HG02571 (cell line): ENCODE data around the gene ATP6V0A1.
"Not testable (repeated sequence)": the region's sequence is repeated elsewhere in the genome, so short reads cannot be mapped to it uniquely, and the experiment has no call there.

Experiments
- ATAC-seq: cut with Tn5 transposase; IDR thresholded peaks from one replicate; pipeline ENCODE4 v1.9.1; 2021; ENCODE audit warnings: mild to moderate bottlenecking, moderate library complexity; ENCODE audit not compliant: unreplicated experiment

Gene ATP6V0A1

DNA sequence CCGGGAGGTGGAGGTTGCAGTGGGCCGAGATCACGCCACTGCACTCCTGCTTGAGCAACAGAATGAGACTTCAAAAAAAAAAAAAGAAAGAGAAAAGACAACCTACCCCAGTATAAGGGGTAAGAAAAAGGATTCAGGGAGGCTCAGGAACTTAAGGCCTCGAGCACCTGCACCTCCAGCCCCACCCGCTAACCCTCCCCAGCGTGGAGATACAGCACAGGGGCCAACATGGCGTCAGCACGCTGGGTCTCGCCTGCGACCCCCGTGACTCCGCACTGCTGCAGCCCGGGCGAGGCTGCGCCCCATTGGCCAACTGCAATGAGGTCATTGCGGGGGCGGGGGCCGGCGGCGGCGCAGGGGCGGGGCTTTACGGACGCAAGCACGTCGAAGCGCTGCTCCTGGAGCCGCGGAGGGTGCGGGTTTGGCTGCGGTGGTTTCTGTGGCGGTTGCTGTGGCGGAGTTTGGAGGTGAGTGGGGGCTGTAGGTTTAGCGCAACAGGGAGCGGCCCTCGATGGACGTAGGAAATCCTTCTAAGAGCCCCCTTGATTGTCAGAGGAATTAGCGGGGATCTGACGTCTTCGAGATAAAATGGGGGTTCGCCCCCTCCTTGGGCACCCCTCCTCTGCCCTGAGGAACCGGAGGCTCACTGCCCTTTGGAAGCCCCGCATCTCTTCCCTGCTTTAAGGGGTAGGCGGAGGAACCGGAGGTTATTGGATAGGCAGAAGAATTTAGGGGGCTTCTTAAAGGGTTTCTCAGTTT, at the start of gene ATP6V0A1:
TSS of gene ATP6V0A1 (plus strand) at position 382 of the 759 bp plus-strand sequence. CDS start 2,017 bp downstream, outside the sequence.
- ATAC-seq: peak; percentile 71

DNA sequence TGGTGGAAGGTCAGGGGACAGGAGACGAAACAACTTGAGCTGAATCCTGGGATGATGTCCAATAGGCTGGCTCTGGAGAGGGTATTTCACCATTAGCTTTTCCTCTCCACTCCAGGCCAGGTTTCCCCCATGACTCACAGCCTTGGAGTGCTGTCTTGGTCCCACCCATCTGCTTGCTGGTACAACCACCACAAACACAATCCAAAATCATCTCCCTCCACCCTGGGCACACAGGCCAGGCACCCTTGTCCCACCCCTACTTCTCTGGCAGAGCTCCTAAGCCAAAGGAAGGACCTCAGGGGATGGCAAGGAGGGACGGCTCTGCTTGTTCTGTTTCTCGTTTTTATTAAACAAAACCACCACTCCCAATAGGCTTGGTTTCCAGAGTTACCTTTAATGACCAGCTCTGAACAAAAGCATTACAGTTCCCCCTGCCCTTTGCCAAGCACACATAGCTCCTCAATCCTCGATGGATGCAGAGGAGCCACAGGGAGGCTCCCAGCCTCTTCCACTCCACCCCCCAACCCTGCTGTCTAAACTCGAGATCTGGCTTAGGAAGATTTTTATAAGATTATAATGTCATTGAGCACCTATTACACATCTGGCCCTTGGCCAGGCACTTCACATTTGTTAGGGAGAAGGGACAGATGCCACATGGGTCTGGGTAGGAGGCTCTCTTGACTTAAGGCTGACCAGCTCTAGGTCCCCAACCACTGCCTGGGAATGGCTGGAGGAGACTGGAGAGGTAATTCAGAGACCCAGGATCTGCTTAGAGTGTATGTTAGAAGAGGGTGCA, 49.0 kb upstream of the ATP6V0A1 start:
- ATAC-seq: no peak

DNA sequence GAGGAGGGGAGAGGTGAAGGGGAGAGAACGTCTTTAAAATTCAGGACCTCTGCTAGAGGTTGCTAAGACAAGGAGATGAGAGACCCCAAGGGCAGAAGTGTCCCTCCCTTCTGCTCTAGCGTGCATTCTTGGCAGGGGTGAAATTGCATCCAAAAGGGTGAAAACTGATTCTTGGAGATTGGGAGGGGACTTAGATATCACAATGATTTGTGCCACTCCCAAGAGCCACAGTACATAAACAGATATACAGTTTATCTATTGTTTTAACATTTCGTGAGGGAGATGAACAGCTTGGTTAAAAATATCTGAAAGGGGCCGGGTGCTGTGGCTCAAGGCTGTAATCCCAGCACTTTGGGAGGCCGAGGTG, 48.4 kb upstream of the ATP6V0A1 start:
- no peak for ATAC-seq

DNA sequence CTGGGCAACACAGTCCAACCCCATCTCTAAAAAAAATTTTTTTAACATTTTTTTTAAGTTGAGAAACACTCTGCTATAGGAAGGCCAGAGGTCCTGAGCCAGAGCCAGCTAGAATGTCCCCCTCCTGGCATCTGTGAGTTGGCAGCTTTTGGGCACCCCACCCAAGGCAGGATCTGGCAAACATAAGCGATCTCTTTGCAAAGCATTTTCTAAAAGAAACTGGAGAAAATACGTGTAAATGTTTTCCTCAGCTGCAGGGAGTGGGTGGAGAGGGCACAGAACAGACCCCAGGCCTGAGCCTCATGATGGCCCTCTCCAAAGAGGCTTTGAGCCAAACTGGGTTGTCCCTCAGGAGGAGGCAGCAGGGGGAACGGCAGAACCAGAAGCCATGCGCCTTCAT, 47.3 kb upstream of the ATP6V0A1 start:
- no peak for ATAC-seq

DNA sequence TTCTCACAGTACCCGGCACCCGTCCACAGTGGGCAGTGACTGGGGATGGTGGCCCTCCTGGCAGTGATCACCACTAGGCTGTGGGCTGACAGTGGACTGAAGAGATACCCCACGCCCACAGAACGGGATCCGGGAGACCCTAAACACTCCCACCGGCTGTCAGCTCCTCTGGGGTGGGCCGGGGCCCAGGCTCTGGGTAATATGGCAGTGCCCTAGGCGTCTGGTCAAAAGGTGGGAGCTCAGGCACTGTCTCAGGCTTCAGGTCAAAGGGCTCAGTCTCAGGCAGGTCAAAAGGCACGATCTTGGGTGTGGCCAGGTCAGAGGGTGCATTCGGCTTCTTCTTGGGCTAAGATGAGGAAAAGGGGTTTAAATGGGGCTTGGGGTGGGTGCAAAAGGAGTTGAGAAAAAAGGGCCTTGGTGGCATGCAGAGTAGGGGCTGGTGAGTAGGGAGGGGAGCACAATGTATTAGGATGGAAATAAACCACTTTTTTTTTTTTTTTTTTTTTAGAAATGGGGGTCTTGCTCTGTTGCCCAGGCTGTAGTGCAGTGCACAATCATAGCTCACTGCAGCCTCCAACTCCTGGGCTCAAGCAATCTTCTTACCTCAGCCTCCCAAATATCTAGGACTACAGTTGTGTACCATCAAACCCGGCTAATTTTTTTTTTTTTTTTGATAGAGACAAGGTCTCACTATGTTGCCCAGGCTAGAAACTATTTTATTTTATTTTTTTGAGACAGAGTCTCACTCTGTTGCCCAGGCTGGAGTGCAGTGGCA, 46.6 kb upstream of the ATP6V0A1 start:
- ATAC-seq: no peak

DNA sequence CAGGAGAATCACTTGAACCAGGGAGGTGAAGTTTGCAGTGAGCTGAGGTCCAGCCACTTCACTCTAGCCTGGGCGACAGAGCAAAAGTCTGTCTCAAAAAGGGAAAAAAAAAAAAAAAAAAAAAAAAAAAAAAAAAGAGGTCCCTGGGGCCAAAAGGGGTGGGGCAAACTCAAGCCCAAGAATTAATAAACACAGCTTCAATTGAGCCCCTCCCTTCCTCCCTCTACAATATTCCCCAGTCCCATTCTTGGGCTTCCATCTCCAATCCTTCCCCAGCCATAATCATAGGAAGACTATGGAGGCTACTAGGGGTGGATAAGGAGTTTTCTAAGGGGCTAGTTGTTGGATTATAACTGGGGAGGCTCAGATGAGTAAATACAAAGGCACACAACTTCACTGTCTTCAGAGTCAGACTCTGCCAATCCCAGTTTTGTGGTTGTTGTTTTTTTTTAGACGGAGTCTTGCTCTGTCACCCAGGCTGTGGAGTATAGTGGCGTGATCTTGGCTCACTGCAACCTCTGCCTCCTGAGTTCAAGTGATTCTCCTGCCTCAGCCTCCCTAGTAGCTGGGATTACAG, 45.1 kb upstream of the ATP6V0A1 start:
- no peak for ATAC-seq

DNA sequence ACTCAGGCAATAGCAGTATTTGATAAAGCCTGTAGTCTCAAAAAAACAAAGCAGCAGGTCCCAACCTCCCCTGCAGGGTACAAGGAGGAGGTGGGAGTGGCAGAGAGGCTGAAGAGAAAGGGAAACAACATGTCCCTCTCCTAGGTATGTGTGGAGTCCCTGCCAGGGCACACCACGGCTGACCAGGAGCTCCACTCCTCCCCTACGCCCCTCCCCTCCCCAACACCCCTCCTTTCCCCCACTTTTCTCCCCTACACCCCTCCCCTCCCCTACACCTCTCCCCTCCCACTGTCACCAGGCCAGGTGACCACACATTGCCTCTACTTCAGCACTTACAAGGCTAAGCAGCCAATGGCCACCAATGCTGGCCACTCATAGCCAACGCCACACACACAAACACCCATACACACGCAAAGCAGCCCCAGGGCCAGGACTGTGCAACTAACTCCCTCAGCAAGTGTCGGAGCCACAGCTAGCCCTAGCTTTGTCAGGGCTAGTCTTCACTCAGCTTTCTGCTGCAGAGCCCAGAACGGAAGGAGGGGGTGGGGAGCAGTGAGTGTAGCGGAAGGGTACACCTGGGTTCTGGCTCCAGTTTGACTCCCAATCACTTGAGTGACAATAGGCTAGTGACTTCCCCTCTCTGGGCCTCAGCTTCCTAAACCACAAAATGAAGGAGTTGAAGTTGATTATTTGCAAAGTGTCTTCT, 43.8 kb upstream of the ATP6V0A1 start:
- ATAC-seq: no peak

DNA sequence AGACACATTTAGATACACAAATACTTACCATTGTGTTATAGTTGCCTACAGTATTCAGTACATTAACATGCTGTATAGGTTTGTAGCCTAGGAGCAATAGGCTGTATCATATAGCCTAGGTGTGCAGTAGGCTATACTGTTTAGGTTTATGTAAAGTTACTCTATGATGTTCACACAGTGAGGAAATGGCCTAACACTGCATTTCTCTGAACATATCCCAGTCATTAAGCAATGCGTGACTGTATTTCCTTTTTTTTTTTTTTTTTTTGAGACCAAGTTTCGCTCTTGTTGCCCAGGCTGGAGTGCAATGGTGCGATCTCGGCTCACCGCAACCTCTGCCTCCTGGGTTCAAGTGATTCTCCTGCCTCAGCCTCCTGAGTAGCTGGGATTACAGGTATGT, 40.7 kb upstream of the ATP6V0A1 start:
- ATAC-seq: not testable (repeated sequence)

DNA sequence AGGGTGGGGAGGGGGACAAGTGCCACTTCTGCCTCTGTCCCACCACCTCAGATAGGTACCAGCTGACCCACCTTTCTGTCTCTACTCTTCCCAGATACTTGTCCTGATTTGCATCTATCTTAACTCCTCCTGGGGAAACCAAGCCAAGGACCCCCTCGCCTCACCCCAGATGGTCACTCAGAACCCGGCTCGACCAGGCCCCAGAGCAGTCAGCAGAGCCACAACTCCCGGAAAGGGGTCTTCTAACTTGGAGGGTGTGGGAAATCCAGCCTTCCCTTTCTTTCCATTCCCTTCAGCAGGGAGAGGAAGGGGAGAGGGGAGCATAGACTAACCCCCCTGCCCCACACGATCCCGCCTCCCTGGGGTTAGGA, 37.6 kb upstream of the ATP6V0A1 start:
- ATAC-seq: no peak

DNA sequence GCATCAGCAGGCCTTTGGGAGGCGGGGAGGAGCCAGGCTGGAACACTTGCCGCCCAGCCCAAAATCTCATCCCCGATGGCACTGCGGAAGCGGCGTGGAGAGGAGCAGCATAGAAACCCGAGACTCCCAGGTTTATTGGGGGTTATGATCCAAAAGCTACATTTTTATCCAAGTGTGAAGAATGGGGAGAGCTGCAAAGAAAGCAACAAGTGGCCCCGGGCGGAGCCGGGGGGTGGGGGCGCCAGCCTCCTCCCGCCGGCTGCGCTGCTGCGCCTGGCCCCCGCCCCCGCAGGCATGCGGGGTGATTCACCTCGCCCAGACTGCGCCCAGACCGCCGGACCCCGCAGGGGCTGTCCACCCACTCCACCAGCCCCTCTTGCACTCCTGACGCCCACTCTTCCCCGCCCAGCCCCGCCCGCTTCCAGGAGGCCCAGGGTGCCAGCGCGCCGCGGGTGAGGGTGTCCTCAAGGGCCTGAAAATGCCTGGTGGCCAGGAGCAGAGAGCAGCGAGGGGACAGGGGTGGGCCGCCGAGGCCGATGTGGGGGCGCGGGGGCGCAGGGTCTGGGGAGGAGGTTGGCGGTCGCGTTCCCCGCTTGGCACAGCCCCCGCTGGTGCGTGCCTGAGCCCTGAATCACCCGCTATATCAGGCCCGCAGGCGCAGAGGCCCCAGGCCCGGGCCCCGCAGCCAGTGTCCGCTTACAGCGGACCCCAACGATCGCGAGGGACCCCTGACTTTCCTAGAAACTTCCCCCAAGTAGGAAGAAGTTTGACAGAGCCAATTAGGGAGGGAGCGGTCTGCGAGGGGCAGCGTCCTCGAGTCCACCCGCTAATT, 37.0 kb upstream of the ATP6V0A1 start:
- no peak for ATAC-seq

DNA sequence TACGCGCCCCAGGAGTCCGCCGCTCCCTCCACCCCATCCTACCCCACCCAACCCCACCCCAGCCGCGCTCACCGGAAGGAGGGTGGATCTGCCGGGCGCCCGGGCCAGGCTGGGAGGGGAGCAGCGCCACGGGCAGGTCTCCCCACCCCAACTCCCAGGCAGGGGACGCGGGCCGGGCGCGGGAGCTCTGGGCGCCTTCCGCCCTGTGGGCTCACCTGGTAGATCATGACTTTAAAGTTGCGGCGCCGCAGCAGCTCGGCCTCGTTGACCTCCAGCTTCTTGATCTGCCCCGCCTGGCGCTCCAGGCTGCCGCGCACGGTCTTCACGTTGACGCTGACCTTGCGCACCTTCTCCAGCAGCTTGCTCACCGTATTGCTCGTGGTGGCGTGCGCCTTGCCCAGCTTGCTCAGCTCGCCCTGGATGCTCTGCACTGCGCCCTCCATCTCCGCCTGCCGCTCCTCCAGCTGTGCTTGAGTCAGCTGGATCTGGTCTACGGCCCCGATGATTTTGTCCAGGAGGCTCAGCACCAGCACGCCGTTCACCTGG, 36.2 kb upstream of the ATP6V0A1 start:
- no peak for ATAC-seq

DNA sequence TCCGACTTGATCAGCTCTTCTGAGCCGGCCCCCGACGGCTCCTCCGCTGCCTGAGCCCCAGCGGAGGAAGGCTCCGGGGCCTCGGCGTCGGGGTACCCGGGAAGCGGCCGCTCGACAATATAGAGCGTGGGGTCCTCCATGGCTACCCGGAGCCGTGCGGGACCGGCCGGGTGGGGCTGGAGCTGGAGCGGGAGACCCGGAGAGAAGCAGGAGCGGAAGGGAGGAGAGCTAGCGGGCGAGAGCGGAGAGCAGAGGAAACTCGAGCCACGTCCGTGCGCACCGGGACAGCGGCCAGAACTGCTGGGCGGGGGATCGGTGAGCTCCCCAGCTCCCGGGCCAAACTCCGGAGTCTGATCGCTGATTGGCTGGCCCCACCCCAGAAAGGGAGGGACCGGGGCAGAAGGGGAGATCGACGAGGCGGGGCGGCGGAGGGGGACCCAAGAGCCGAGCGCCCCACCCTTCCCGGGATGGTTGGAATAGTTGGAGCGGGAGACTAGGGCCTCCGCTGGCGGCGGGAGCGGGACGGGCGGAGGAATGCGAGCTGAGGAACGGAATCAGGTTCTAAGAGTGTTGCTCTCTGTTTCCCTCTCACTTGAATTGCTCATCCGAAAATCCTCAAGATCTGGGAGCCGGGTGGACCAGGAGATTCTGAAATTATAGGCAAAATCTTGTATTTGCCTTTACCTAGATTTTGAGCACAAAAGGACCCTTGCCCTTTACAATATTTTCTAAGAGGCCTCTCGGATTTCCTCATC, 35.5 kb upstream of the ATP6V0A1 start, which contains the start of gene CAVIN1:
TSS of gene CAVIN1 (minus strand) at position 299 of the 755 bp plus-strand sequence. CDS start at position 140, 159 bp downstream.
- ATAC-seq: no peak

DNA sequence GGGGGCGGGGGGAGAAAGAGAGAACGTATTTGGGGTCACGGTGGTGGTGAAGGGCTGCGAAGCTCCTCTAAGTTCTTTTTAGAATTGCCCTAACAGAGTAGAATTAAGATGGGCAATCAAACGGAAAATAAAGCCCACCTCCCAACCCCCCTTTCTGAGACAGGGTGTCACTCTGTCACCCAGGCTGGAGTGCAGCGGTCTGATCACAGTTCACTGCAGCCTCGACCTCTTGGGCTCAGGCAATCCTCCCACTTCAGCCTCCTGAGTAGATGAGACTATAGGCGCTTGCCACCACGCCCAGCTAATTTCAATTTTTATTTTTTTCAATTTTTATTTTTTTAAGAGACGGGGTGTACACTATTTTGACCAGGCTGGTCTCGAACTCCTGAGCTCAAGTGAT, 34.9 kb upstream of the ATP6V0A1 start:
- no peak for ATAC-seq

DNA sequence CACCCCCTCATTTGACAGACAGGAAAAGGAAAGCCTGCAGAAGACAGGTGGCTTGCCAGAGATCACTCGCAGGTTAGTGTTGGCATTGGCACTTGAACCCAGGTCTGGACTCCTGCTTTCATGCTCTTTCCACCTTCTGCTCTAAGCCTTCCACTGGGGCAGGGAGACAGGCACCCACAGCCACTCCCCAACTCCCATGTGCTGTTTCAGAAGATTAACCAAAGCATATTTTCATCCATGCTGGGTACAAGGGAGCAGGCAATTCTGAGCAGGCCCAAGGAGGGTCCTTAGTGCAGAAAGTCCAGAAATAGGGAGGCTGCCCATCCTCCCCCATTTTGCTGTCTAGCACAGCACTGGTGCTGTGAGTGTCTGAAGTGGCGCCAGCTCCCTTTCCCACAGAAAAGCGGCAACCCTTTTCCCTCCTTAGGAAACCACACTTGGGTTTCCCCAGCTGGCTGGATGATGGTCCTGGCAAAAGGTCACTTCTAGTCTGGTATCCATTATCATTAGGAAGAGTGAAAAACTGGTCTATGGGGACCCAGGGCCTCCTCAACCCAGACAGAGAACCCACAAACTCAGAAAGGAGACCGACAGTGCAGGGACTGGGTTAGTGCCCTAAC, 33.6 kb upstream of the ATP6V0A1 start:
- ATAC-seq: no peak

DNA sequence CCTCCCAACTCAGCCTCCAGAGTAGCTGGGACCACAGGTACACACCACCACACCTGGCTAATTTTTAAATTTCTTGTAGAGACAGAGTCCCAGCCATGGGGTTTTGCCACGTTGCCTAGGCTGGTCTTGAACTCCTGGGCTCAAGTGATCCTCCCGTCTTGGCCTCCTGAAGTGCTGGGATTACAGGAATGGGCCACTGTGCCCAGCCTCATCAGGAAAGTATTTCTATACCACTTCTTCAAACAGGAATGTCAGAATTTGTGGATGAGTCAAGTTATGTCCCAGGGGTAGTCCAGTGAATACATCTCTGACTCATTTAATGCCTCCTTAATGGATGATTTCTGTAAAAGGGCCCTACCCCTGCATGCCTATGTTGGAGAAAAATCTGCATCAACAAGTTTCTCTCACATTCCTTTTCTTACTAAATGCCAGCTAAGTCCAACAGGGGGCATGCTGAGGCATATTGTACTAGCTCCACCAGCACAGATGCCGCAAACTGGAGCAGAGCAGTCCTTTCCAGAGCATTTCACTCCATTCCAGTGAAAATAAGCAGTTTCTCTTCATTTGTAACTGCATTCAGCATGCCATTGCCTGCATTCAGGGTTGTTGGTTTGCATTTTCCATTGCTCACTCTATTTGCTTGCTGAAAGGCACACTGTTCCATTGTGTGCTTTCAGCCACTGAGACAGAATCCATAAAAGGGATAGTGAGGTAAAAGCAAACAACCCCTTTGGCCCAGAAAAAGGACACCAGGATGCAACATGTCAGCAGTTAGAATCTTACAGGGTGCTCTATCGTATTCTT, 30.3 kb upstream of the ATP6V0A1 start:
- no peak for ATAC-seq

DNA sequence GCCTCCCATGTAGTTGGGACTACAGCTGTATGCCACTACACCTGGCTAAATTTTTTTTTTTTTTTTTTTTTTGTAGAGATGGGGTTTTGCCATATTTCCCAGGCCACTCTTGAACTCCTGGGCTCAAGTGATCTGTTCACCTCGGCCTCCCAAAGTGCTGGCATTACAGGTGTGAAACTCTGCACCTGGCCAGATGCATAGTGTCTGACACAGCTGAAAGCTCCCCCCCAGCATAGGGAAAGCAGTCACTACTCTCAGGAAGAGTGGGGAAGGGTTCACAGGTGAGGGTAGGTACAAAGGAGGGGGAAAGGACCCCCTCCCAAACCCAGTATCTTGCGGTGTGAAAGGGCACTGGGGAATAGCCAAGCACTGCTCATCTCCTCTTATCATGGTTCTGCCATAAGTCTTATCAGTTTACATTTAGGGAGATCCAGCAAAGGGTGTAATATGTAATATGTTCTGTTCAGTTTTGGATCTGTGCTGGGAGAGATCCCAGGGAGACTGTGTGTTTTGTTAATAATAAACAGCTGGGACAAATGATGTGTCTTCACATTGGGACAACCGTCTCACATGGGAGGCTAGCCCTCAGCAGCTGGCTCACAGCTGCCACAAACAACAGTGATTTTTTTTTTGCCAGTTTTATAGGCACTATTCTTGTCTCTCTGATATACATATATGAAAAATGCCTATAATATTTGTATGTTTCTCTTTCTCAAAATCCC, 28.8 kb upstream of the ATP6V0A1 start:
- no peak for ATAC-seq

DNA sequence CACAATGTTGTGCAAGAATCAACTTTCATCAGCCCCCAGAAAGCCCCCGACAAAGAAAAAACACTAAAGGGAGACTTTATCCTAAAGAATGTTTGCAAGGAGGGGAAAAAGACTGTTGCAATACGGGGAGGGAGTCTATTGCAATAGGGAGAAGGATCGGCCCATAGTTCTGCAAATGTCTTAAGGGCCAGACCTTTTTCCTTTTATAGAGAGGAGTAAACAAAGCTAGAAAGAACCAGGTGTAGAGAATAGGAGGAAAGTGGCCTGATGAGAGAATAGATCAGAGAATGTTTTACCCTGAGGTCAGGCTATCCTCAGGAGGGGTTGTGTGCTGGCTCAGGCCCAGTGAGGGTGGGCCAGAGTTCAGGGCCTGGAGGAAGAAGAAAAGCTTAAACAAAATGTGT, 26.9 kb upstream of the ATP6V0A1 start:
- no peak for ATAC-seq
